Activated naive CD8-positive, alpha-beta T cell treated with anti-CD3 and anti-CD28 coated beads, Interleukin-2, amount 50 U/mL, for 24 hours (primary cell): ENCODE data around the gene VEGFC.

Experiments used
- ATAC-seq: fragments of 150-1000 bp; cut with Tn5 transposase; one replicate; pipeline ENCODE4 v1.10.0; 2021
- DNase-seq: peaks from one replicate; pipeline ENCODE4 v3.0.0; 2021
- H3K27ac Mint-ChIP-seq: one replicate; pipeline ENCODE4 v1.8.0; 2021; ENCODE audit warnings: mild to moderate bottlenecking, mixed read lengths
- H3K27me3 Mint-ChIP-seq: one replicate; pipeline ENCODE4 v1.8.0; 2021; ENCODE audit warnings: mixed read lengths
- H3K36me3 Mint-ChIP-seq: one replicate; pipeline ENCODE4 v1.8.0; 2021; ENCODE audit warnings: low read depth, mixed read lengths
- H3K4me1 Mint-ChIP-seq: one replicate; pipeline ENCODE4 v1.8.0; 2021; ENCODE audit warnings: mixed read lengths
- H3K4me3 Mint-ChIP-seq: one replicate; pipeline ENCODE4 v1.8.0; 2021; ENCODE audit warnings: mild to moderate bottlenecking, moderate library complexity, mixed read lengths
- H3K9me3 Mint-ChIP-seq: one replicate; pipeline ENCODE4 v1.8.0; 2021; ENCODE audit warnings: mixed read lengths

VEGFC gene

GRCh38 chr4:176726803-176727202 is 65.9 kb downstream of the VEGFC start:
- no peak for DNase-seq
- Mint-ChIP-seq H3K36me3 (no peaks in the 10 kb centered on the region), H3K27me3 (no peaks in the 10 kb centered on the region), H3K4me1 (no peaks in the 10 kb centered on the region), H3K4me3 (no peak overlapping the region), H3K27ac (no peak overlapping the region), H3K9me3 (no peaks in the 10 kb centered on the region)
- ATAC-seq: no peak

- H3K27me3 Mint-ChIP-seq: no peaks in the 10 kb centered on the region
- no peaks in the 10 kb centered on the region for H3K36me3 Mint-ChIP-seq
- H3K4me1 Mint-ChIP-seq: no peaks in the 10 kb centered on the region
- H3K4me3 Mint-ChIP-seq: no peak overlapping the region
- DNase-seq (no peak), ATAC-seq (no peak)
- H3K9me3 Mint-ChIP-seq: no peaks in the 10 kb centered on the region
- no peak overlapping the region for H3K27ac Mint-ChIP-seq
Observed at GRCh38 chr4:176721459-176721858, 71.3 kb downstream of the VEGFC start.

- Mint-ChIP-seq H3K27ac (no peak overlapping the region), H3K36me3 (no peaks in the 10 kb centered on the region), H3K9me3 (no peaks in the 10 kb centered on the region), H3K4me3 (no peak overlapping the region), H3K4me1 (no peaks in the 10 kb centered on the region), H3K27me3 (no peaks in the 10 kb centered on the region)
- DNase-seq (no peak), ATAC-seq (no peak)
Observed at GRCh38 chr4:176718881-176719280, 73.8 kb downstream of the VEGFC start.

- H3K27ac Mint-ChIP-seq: no peak overlapping the region
- ATAC-seq (no peak), DNase-seq (no peak)
- H3K9me3 Mint-ChIP-seq: no peaks in the 10 kb centered on the region
- no peaks in the 10 kb centered on the region for H3K36me3 Mint-ChIP-seq
- no peaks in the 10 kb centered on the region for H3K4me1 Mint-ChIP-seq
- H3K27me3 Mint-ChIP-seq: no peaks in the 10 kb centered on the region
- H3K4me3 Mint-ChIP-seq: no peak overlapping the region
Observed at GRCh38 chr4:176717237-176717636, 75.5 kb downstream of the VEGFC start.

- DNase-seq (no peak), ATAC-seq (no peak)
- H3K4me3 Mint-ChIP-seq: no peak overlapping the region
- H3K4me1 Mint-ChIP-seq: no peaks in the 10 kb centered on the region
- H3K36me3 Mint-ChIP-seq: no peaks in the 10 kb centered on the region
- peaks cover 4% of the 10 kb centered on the region for H3K9me3 Mint-ChIP-seq
- no peaks in the 10 kb centered on the region for H3K27me3 Mint-ChIP-seq
- H3K27ac Mint-ChIP-seq: no peak overlapping the region
Observed at GRCh38 chr4:176709417-176709816, 83.3 kb downstream of the VEGFC start.

- Mint-ChIP-seq H3K27ac (no peak overlapping the region), H3K36me3 (no peaks in the 10 kb centered on the region), H3K9me3 (peaks cover 4% of the 10 kb centered on the region), H3K27me3 (no peaks in the 10 kb centered on the region), H3K4me3 (no peak overlapping the region), H3K4me1 (no peaks in the 10 kb centered on the region)
- DNase-seq (no peak), ATAC-seq (no peak)
Observed at GRCh38 chr4:176708771-176709311, 83.9 kb downstream of the VEGFC start.

GRCh38 chr4:176690716-176691115 is 102.0 kb downstream of the VEGFC start:
- Mint-ChIP-seq H3K36me3 (no peaks in the 10 kb centered on the region), H3K4me1 (no peaks in the 10 kb centered on the region), H3K4me3 (no peak overlapping the region), H3K27ac (no peak overlapping the region), H3K27me3 (no peaks in the 10 kb centered on the region), H3K9me3 (no peaks in the 10 kb centered on the region)
- ATAC-seq (no peak), DNase-seq (no peak)

- H3K9me3 Mint-ChIP-seq: no peaks in the 10 kb centered on the region
- no peak overlapping the region for H3K4me3 Mint-ChIP-seq
- no peaks in the 10 kb centered on the region for H3K27me3 Mint-ChIP-seq
- DNase-seq (no peak), ATAC-seq (no peak)
- H3K36me3 Mint-ChIP-seq: no peaks in the 10 kb centered on the region
- no peaks in the 10 kb centered on the region for H3K4me1 Mint-ChIP-seq
- no peak overlapping the region for H3K27ac Mint-ChIP-seq
Observed at GRCh38 chr4:176680668-176681180, 112.0 kb downstream of the VEGFC start.

GRCh38 chr4:176676901-176677300 is 115.8 kb downstream of the VEGFC start:
- Mint-ChIP-seq H3K4me3 (no peak overlapping the region), H3K27me3 (no peaks in the 10 kb centered on the region), H3K9me3 (no peaks in the 10 kb centered on the region), H3K36me3 (no peaks in the 10 kb centered on the region), H3K27ac (no peak overlapping the region), H3K4me1 (no peaks in the 10 kb centered on the region)
- DNase-seq: no peak
- no peak for ATAC-seq

- Mint-ChIP-seq H3K9me3 (no peaks in the 10 kb centered on the region), H3K27me3 (no peaks in the 10 kb centered on the region), H3K36me3 (no peaks in the 10 kb centered on the region), H3K27ac (no peak overlapping the region), H3K4me1 (no peaks in the 10 kb centered on the region), H3K4me3 (no peak overlapping the region)
- DNase-seq (no peak), ATAC-seq (no peak)
Observed at GRCh38 chr4:176675810-176676209, 116.9 kb downstream of the VEGFC start.

GRCh38 chr4:176671532-176671931 is 121.2 kb downstream of the VEGFC start:
- Mint-ChIP-seq H3K27ac (no peak overlapping the region), H3K36me3 (no peaks in the 10 kb centered on the region), H3K9me3 (no peaks in the 10 kb centered on the region), H3K27me3 (no peaks in the 10 kb centered on the region), H3K4me1 (no peaks in the 10 kb centered on the region), H3K4me3 (no peak overlapping the region)
- DNase-seq (no peak), ATAC-seq (no peak)

- Mint-ChIP-seq H3K36me3 (no peaks in the 10 kb centered on the region), H3K27ac (no peak overlapping the region), H3K9me3 (no peaks in the 10 kb centered on the region), H3K4me1 (no peaks in the 10 kb centered on the region), H3K27me3 (no peaks in the 10 kb centered on the region), H3K4me3 (no peak overlapping the region)
- ATAC-seq (no peak), DNase-seq (no peak)
Observed at GRCh38 chr4:176668324-176668723, 124.4 kb downstream of the VEGFC start.

- no peaks in the 10 kb centered on the region for H3K9me3 Mint-ChIP-seq
- H3K27ac Mint-ChIP-seq: no peak overlapping the region
- no peak overlapping the region for H3K4me3 Mint-ChIP-seq
- H3K27me3 Mint-ChIP-seq: no peaks in the 10 kb centered on the region
- ATAC-seq: no peak
- H3K4me1 Mint-ChIP-seq: no peaks in the 10 kb centered on the region
- DNase-seq: no peak
- H3K36me3 Mint-ChIP-seq: no peaks in the 10 kb centered on the region
Observed at GRCh38 chr4:176664964-176665363, 127.8 kb downstream of the VEGFC start.

- no peak for DNase-seq
- no peak overlapping the region for H3K4me3 Mint-ChIP-seq
- H3K9me3 Mint-ChIP-seq: no peaks in the 10 kb centered on the region
- H3K27me3 Mint-ChIP-seq: no peaks in the 10 kb centered on the region
- no peaks in the 10 kb centered on the region for H3K4me1 Mint-ChIP-seq
- no peak for ATAC-seq
- no peaks in the 10 kb centered on the region for H3K36me3 Mint-ChIP-seq
- no peak overlapping the region for H3K27ac Mint-ChIP-seq
Observed at GRCh38 chr4:176660561-176660960, 132.2 kb downstream of the VEGFC start.

GRCh38 chr4:176656108-176656507 is 136.6 kb downstream of the VEGFC start:
- H3K27ac Mint-ChIP-seq: no peak overlapping the region

More at GRCh38 chr4:176656108-176656507, 136.6 kb downstream of the VEGFC start:
- ATAC-seq (no peak), DNase-seq (no peak)
- H3K36me3 Mint-ChIP-seq: no peaks in the 10 kb centered on the region
- H3K4me3 Mint-ChIP-seq: no peak overlapping the region
- H3K27me3 Mint-ChIP-seq: no peaks in the 10 kb centered on the region
- H3K4me1 Mint-ChIP-seq: no peaks in the 10 kb centered on the region
- H3K9me3 Mint-ChIP-seq: no peaks in the 10 kb centered on the region
